Measurements from ENCODE around the gene CCBE1. TPM values are rescaled to one million over a fixed set of nuclear protein-coding genes. Genes with fewer than 3 reads are reported as not detected.

CCBE1 gene
- total RNA-seq, 1 donor from 2014 or later, result 4.1 TPM

DNA sequence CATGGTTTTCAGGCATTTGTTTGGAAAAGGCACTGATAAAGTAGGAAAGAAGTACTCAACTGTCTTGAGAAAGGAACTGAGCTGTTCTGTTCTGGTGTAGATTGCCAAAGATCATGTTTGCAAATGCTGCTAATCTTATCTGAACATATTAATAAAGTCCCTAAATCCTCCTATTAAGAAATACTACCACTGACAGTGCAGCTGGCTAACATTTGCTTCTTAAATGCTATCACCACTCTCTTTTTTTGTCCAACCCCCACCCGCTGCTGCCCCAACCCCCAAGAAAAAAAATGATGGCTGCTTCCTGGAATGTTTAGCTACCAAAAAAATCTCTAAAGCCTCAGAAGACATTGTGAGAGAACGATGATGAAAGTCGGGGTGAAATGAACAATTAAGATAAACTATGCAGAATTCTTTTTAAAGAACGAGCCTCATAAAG is 130.7 kb downstream of the CCBE1 start:
- no peaks in the 10 kb centered on the region for H3K27me3 ChIP-seq (ENCODE audit: insufficient read depth, low read length)
- H3K4me1 ChIP-seq (ENCODE audit: insufficient read depth, low read length), result peaks cover 4% of the 10 kb centered on the region
- H3K27ac ChIP-seq (ENCODE audit: low read depth, low read length), result no peak overlapping the region
- H2AFZ ChIP-seq (ENCODE audit: low read depth, low read length), result no peak overlapping the region
- Mint-ChIP-seq H3K27ac (ENCODE audit: unreplicated experiment) (no peak overlapping the region), H3K4me3 (ENCODE audit: unreplicated experiment) (no peak overlapping the region), H3K27me3 (ENCODE audit: low read depth, unreplicated experiment) (peaks cover 4% of the 10 kb centered on the region), H3K4me1 (ENCODE audit: low read depth, unreplicated experiment) (peaks cover 8% of the 10 kb centered on the region), H3K9me3 (ENCODE audit: unreplicated experiment) (no peaks in the 10 kb centered on the region), H3K36me3 (ENCODE audit: low read depth, unreplicated experiment) (no peaks in the 10 kb centered on the region)
- no peaks in the 10 kb centered on the region for H3K9me3 ChIP-seq (ENCODE audit: insufficient read depth, low read depth, low read length)
- no peak overlapping the region for H3K4me3 ChIP-seq (ENCODE audit: insufficient read depth, low read depth, low read length)
- DNase-seq (ENCODE audit: low read depth) (peak; percentile 60), FAIRE-seq (no peak)
- no peaks in the 10 kb centered on the region for H4K20me1 ChIP-seq (ENCODE audit: insufficient read depth, low read length)
- no peak for TF ChIP-seq EZH2 (IDR thresholded peaks at IDR 0.05; ENCODE audit: insufficient read depth, low read length)
- TF ChIP-seq, protein P1, sequence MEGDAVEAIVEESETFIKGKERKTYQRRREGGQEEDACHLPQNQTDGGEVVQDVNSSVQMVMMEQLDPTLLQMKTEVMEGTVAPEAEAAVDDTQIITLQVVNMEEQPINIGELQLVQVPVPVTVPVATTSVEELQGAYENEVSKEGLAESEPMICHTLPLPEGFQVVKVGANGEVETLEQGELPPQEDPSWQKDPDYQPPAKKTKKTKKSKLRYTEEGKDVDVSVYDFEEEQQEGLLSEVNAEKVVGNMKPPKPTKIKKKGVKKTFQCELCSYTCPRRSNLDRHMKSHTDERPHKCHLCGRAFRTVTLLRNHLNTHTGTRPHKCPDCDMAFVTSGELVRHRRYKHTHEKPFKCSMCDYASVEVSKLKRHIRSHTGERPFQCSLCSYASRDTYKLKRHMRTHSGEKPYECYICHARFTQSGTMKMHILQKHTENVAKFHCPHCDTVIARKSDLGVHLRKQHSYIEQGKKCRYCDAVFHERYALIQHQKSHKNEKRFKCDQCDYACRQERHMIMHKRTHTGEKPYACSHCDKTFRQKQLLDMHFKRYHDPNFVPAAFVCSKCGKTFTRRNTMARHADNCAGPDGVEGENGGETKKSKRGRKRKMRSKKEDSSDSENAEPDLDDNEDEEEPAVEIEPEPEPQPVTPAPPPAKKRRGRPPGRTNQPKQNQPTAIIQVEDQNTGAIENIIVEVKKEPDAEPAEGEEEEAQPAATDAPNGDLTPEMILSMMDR (IDR thresholded peaks at IDR 0.05; ENCODE audit: insufficient read depth, low read depth, low read length), result no peak
- H3K36me3 ChIP-seq (ENCODE audit: insufficient read depth, low read length), result no peaks in the 10 kb centered on the region
- no peak overlapping the region for H3K4me2 ChIP-seq (ENCODE audit: low read length)
- H3K79me2 ChIP-seq (ENCODE audit: insufficient read depth, low read length), result no peaks in the 10 kb centered on the region
- H3K9ac ChIP-seq (ENCODE audit: low read length), result no peak overlapping the region

- no peak overlapping the region for H3K27ac Mint-ChIP-seq (ENCODE audit: unreplicated experiment)
- H3K79me2 ChIP-seq (ENCODE audit: insufficient read depth, low read length), result no peaks in the 10 kb centered on the region
- no peak overlapping the region for H3K4me3 ChIP-seq (ENCODE audit: insufficient read depth, low read depth, low read length)
- no peaks in the 10 kb centered on the region for H3K27me3 ChIP-seq (ENCODE audit: insufficient read depth, low read length)
- no peak for DNase-seq (ENCODE audit: low read depth)
- no peak overlapping the region for H3K4me3 Mint-ChIP-seq (ENCODE audit: unreplicated experiment)
- H3K4me1 Mint-ChIP-seq (ENCODE audit: low read depth, unreplicated experiment), result peaks cover 8% of the 10 kb centered on the region
- peaks cover 6% of the 10 kb centered on the region for H3K27me3 Mint-ChIP-seq (ENCODE audit: low read depth, unreplicated experiment)
- no peaks in the 10 kb centered on the region for H3K36me3 Mint-ChIP-seq (ENCODE audit: low read depth, unreplicated experiment)
- TF ChIP-seq, protein P1 (IDR thresholded peaks at IDR 0.05; ENCODE audit: insufficient read depth, low read depth, low read length), result no peak
- no peak for TF ChIP-seq EZH2 (IDR thresholded peaks at IDR 0.05; ENCODE audit: insufficient read depth, low read length)
- FAIRE-seq, result no peak
- no peaks in the 10 kb centered on the region for H3K9me3 Mint-ChIP-seq (ENCODE audit: unreplicated experiment)
- no peak overlapping the region for H3K9ac ChIP-seq (ENCODE audit: low read length)
- H3K36me3 ChIP-seq (ENCODE audit: insufficient read depth, low read length), result no peaks in the 10 kb centered on the region
- no peaks in the 10 kb centered on the region for H3K9me3 ChIP-seq (ENCODE audit: insufficient read depth, low read depth, low read length)
- H3K4me1 ChIP-seq (ENCODE audit: insufficient read depth, low read length), result peaks cover 4% of the 10 kb centered on the region
- H3K4me2 ChIP-seq (ENCODE audit: low read length), result no peak overlapping the region
- no peaks in the 10 kb centered on the region for H4K20me1 ChIP-seq (ENCODE audit: insufficient read depth, low read length)
- H3K27ac ChIP-seq (ENCODE audit: low read depth, low read length), result no peak overlapping the region
- H2AFZ ChIP-seq (ENCODE audit: low read depth, low read length), result no peak overlapping the region
Measured at GRCh38 chr18:59565957-59566356, 131.3 kb downstream of the CCBE1 start.

DNA sequence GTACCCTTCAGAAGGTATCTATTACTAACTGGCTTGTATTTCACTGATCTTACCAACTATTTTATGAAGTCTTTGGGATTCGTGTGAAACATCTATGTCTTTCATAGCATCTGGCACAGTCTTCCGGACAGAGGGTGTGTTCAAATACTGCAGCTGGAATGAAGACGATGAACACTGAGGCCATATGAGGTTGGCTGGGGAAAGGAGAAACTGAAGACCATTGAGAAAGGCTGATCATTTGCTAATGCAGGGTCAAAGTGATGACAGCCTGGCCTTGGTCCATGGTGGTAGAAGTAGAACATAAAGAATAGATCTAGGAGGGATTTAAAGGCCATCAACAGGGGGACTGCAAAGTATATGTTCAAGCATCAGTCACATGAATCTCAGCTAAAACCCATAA is 132.7 kb downstream of the CCBE1 start:
- Histone ChIP-seq H3K79me2 (ENCODE audit: insufficient read depth, low read length) (no peaks in the 10 kb centered on the region), H3K27me3 (ENCODE audit: insufficient read depth, low read length) (no peaks in the 10 kb centered on the region), H3K9ac (ENCODE audit: low read length) (no peak overlapping the region), H3K4me1 (ENCODE audit: insufficient read depth, low read length) (no peaks in the 10 kb centered on the region), H3K4me2 (ENCODE audit: low read length) (no peak overlapping the region), H3K9me3 (ENCODE audit: insufficient read depth, low read depth, low read length) (no peaks in the 10 kb centered on the region), H3K36me3 (ENCODE audit: insufficient read depth, low read length) (no peaks in the 10 kb centered on the region), H4K20me1 (ENCODE audit: insufficient read depth, low read length) (no peaks in the 10 kb centered on the region), H3K27ac (ENCODE audit: low read depth, low read length) (no peak overlapping the region), H2AFZ (ENCODE audit: low read depth, low read length) (no peak overlapping the region), H3K4me3 (ENCODE audit: insufficient read depth, low read depth, low read length) (no peak overlapping the region)
- peaks cover 9% of the 10 kb centered on the region for H3K27me3 Mint-ChIP-seq (ENCODE audit: low read depth, unreplicated experiment)
- no peak overlapping the region for H3K27ac Mint-ChIP-seq (ENCODE audit: unreplicated experiment)
- no peak for TF ChIP-seq EZH2 (IDR thresholded peaks at IDR 0.05; ENCODE audit: insufficient read depth, low read length)
- TF ChIP-seq, protein P1 (IDR thresholded peaks at IDR 0.05; ENCODE audit: insufficient read depth, low read depth, low read length), result no peak
- H3K4me3 Mint-ChIP-seq (ENCODE audit: unreplicated experiment), result no peak overlapping the region
- no peaks in the 10 kb centered on the region for H3K36me3 Mint-ChIP-seq (ENCODE audit: low read depth, unreplicated experiment)
- DNase-seq (ENCODE audit: low read depth), result no peak
- H3K4me1 Mint-ChIP-seq (ENCODE audit: low read depth, unreplicated experiment), result peaks cover 6% of the 10 kb centered on the region
- H3K9me3 Mint-ChIP-seq (ENCODE audit: unreplicated experiment), result peaks cover 1% of the 10 kb centered on the region
- no peak for FAIRE-seq
